ENCODE results near the gene INKA2. TPM values are rescaled to one million over a fixed set of nuclear protein-coding genes. Genes with fewer than 3 reads are reported as not detected.

Gene INKA2
- total and polyA plus RNA-seq, 2 of the 4 experiments (the other 2 are of a cell fraction): 2.2 to 2.6 TPM

GRCh38 chr1:111769517-111770146, 30.4 kb upstream of the INKA2 start:
- H3K36me3 ChIP-seq (ENCODE audit: control insufficient read depth, insufficient read depth, low read length): peaks cover 5% of the 10 kb centered on the region
- TF ChIP-seq CHD1 (IDR thresholded peaks at IDR 0.05; ENCODE audit: low read depth, low read length) (no peak), RFX5 (IDR thresholded peaks at IDR 0.05; ENCODE audit: low read depth, low read length) (no peak), POLR2A (IDR thresholded peaks at IDR 0.05; ENCODE audit: low read depth, low read length) (no peak), RAD21 (IDR thresholded peaks at IDR 0.05; ENCODE audit: low read length) (peak; percentile 94), MXI1 (IDR thresholded peaks at IDR 0.05; ENCODE audit: borderline replicate concordance, low read depth, low read length) (no peak), NFE2L2 (IDR thresholded peaks at IDR 0.05; ENCODE audit: low read depth, low read length) (no peak), MAFK (IDR thresholded peaks at IDR 0.05; ENCODE audit: low read depth, low read length) (no peak), RCOR1 (IDR thresholded peaks at IDR 0.05; ENCODE audit: insufficient replicate concordance, low read length) (no peak), BHLHE40 (IDR thresholded peaks at IDR 0.05; ENCODE audit: low read depth, low read length) (no peak), USF2 (IDR thresholded peaks at IDR 0.05; ENCODE audit: low read depth, low read length) (no peak), CTCF (conservative IDR thresholded peaks at IDR 0.05; ENCODE audit: low read depth, low read length) (peak; percentile 90), SMC3 (IDR thresholded peaks at IDR 0.05; ENCODE audit: low read depth, low read length) (peak; percentile 83), MAZ (IDR thresholded peaks at IDR 0.05; ENCODE audit: borderline replicate concordance, low read depth, low read length) (no peak), CEBPB (IDR thresholded peaks at IDR 0.05; ENCODE audit: low read depth, low read length) (peak; percentile 96), FOS (IDR thresholded peaks at IDR 0.05; ENCODE audit: low read depth, low read length) (no peak)

More at GRCh38 chr1:111769517-111770146, 30.4 kb upstream of the INKA2 start:
- no peak overlapping the region for H3K4me2 ChIP-seq (ENCODE audit: low read depth, low read length)
- no peak overlapping the region for H3K4ac ChIP-seq (ENCODE audit: low read depth, low read length)
- no peak overlapping the region for H2AFZ ChIP-seq (replicated peaks; ENCODE audit: low read length, poor library complexity)
- BruUV-seq (replicated peaks): no TSS peak
- H2AK5ac ChIP-seq (ENCODE audit: low read depth, low read length): no peak overlapping the region
- H3K27me3 ChIP-seq (ENCODE audit: control insufficient read depth, insufficient read depth, low read length): no peaks in the 10 kb centered on the region
- no peaks in the 10 kb centered on the region for H4K20me1 ChIP-seq (ENCODE audit: insufficient read depth, low read length)
- no peak overlapping the region for H2BK15ac ChIP-seq (ENCODE audit: low read depth, low read length)
- H3K56ac ChIP-seq (ENCODE audit: extremely low read depth, insufficient read depth, low read length): no peak overlapping the region
- WGBS, 2 experiments (ENCODE audit: extremely low coverage in 2 of 2, insufficient read length in 1 of 2): no CpG with 5 or more reads among the region's 6 CpGs
- no peak overlapping the region for H2BK20ac ChIP-seq (ENCODE audit: low read depth, low read length)
- H3K4me3 ChIP-seq (ENCODE audit: insufficient read depth, low read depth, low read length): no peak overlapping the region
- no peak overlapping the region for H2AK9ac ChIP-seq (replicated peaks; ENCODE audit: low read depth, low read length, poor library complexity)
- ATAC-seq (ENCODE audit: low read depth): peak; percentile 74
- H3K18ac ChIP-seq (ENCODE audit: low read depth, low read length): no peak overlapping the region
- peaks cover 4 to 5% of the 10 kb centered on the region in 2 experiments; a peak in 3 of 4 replicates for H3K79me1 ChIP-seq (ENCODE audit: low read depth in 1 of 2, low read length in 2 of 2)
- in situ Hi-C loops (cut with MboI; ENCODE audit: low sequenced_read_pairs) (loop anchor here (5.0 to 10.0 kb wide), 2 partner anchors 287 to 545 kb away; partner anchors contain the start of gene CHI3L2), intact Hi-C loops (cut with micrococcal nuclease) (loop anchor here (1.0 to 10.0 kb wide), 7 partner anchors 54 to 565 kb away; no protein-coding TSS in a partner anchor), dilution Hi-C loops (cut with HindIII; ENCODE audit: low sequenced_read_pairs, unreplicated experiment) (loop anchor here (25.0 kb wide), 1 partner anchor 307 kb away; the partner anchor contains the start of gene C1orf162)
- H3K9me1 ChIP-seq (ENCODE audit: insufficient read depth, low read length): no peaks in the 10 kb centered on the region
- H3K4me1 ChIP-seq (ENCODE audit: control insufficient read depth, insufficient read depth, low read length): no peaks in the 10 kb centered on the region; the same call in 1 of the 2 replicates
- H2BK120ac ChIP-seq (ENCODE audit: low read depth, low read length): no peak overlapping the region
- H4K91ac ChIP-seq (ENCODE audit: insufficient read depth, low read depth, low read length): no peak overlapping the region
- no peak overlapping the region for H3K9ac ChIP-seq (ENCODE audit: low read depth, low read length)
- H3K14ac ChIP-seq (replicated peaks; ENCODE audit: low read depth, low read length): no peak overlapping the region
- no peak overlapping the region for H2BK5ac ChIP-seq (ENCODE audit: low read depth, low read length, poor library complexity, severe bottlenecking)
- no peaks in the 10 kb centered on the region for H3K9me3 ChIP-seq (ENCODE audit: control insufficient read depth, insufficient read depth, low read length)
- H3K23ac ChIP-seq (ENCODE audit: low read depth, low read length): no peak overlapping the region
- no peak overlapping the region for H4K8ac ChIP-seq (ENCODE audit: low read depth in 2 of 2, low read length in 2 of 2)
- H3K27ac ChIP-seq (ENCODE audit: insufficient read depth, low read length): no peak overlapping the region
- ChIA-PET POLR2A (ENCODE audit: unreplicated experiment) (interaction anchor here (0.6 kb wide), 1 partner anchor 53 kb away, joined by 3 read pairs; no protein-coding TSS in a partner anchor), CTCF (interaction anchor here (0.6 to 2.5 kb wide), 8 partner anchors 9 to 288 kb away, joined by 3 to 9 read pairs (median 4); no protein-coding TSS in a partner anchor)
- peak; percentile 78 for DNase-seq
- H4K5ac ChIP-seq (ENCODE audit: low read depth, low read length): no peak overlapping the region
